HL-60 (cell line): Measurements from ENCODE around the gene UNC45A.
A peak's percentile ranks its signal among the peaks of the same experiment; 100 is the strongest.

ENCODE experiments used
- CTCF ChIP-seq: IDR thresholded peaks from one replicate; pipeline ENCODE4 v1.5.1; 2011; ENCODE audit warnings: low read length, control low read depth, inconsistent platforms; ENCODE audit not compliant: insufficient read depth
- GABPA ChIP-seq: IDR thresholded peaks from 2 replicates; pipeline ENCODE4 v1.6.1; 2012; ENCODE audit warnings: low read depth
- POLR2AphosphoS5 ChIP-seq: IDR thresholded peaks from 2 replicates; pipeline ENCODE4 v1.6.1; 2012; ENCODE audit warnings: low read depth

- peak; percentile 87 for TF ChIP-seq POLR2AphosphoS5
- no peak for TF ChIP-seq GABPA
- TF ChIP-seq CTCF: no peak
Observed at GRCh38 chr15:90954712-90955623, 19.9 kb downstream of the UNC45A start, which contains the start of gene RCCD1.
